ENCODE results near the gene HCRTR1.
A peak's percentile ranks its signal among the peaks of the same experiment; 100 is the strongest.

The HCRTR1 gene

GRCh38 chr1:31643976-31644559, 26.6 kb downstream of the HCRTR1 start:
- DNase-seq (ENCODE audit: low read depth, low spot score) = no peak
- H3K4me3 ChIP-seq (ENCODE audit: low read length) = peak overlapping the region; percentile 82

- H3K4me3 ChIP-seq (ENCODE audit: low read length) = peak within 1 kb of the TSS; percentile 82
- DNase-seq (ENCODE audit: low read depth, low spot score) = peak; percentile 95
These were observed 27.2 kb downstream of the HCRTR1 start, which contains the start of gene PEF1 for GRCh38 chr1:31644560-31645273. Gene PEF1, minus strand, starts transcription at chr1:31644876. Its CDS starts 12 bp downstream, at chr1:31644864.

- no peak for DNase-seq (ENCODE audit: low read depth, low spot score)
These were observed 27.7 kb downstream of the HCRTR1 start for GRCh38 chr1:31645274-31645568.

DNA sequence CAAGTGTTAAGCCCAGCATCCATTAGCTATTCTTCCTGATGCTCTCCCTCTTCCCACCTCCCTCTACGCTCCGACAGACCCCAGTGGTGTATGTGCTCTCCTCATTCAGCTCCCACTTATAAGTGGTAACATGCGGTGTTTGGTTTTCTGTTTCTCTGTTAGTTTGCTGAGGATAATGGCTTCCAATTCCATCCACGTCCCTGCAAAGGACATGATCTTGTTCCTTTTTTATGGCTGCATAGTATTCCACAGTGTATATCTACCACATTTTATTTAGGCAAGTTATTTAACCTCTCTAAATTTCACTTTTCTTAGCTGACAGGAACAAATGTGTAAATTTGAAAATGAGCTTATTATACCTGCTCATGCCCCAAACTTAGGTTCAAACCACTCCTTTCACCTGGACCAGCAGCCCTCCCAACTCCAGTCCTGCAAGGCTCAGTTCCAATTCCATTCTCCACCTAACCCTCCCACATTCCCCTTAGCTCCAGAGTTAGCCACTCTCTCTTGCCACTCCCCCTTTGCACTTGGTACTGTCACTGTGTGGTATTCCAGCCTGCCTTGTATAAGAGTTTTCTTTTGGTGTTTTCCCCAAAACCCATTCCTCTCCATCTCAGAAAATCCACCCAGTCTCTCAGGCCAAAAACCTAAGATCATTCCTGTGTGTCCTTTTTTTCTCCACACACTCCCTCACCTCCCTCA, 28.9 kb downstream of the HCRTR1 start:
- no peak for DNase-seq (ENCODE audit: low read depth, low spot score)
- H3K4me3 ChIP-seq (ENCODE audit: low read length) = no peak overlapping the region

More at GRCh38 chr1:31645274-31645568, 27.7 kb downstream of the HCRTR1 start:
- H3K4me3 ChIP-seq (ENCODE audit: low read length) = peak overlapping the region; percentile 82

GRCh38 chr1:31647106-31647505, 29.6 kb downstream of the HCRTR1 start:
- DNase-seq (ENCODE audit: low read depth, low spot score) = no peak
- no peak overlapping the region for H3K4me3 ChIP-seq (ENCODE audit: low read length)

GRCh38 chr1:31648190-31648589, 30.7 kb downstream of the HCRTR1 start:
- DNase-seq (ENCODE audit: low read depth, low spot score) = no peak
- no peak overlapping the region for H3K4me3 ChIP-seq (ENCODE audit: low read length)

DNA sequence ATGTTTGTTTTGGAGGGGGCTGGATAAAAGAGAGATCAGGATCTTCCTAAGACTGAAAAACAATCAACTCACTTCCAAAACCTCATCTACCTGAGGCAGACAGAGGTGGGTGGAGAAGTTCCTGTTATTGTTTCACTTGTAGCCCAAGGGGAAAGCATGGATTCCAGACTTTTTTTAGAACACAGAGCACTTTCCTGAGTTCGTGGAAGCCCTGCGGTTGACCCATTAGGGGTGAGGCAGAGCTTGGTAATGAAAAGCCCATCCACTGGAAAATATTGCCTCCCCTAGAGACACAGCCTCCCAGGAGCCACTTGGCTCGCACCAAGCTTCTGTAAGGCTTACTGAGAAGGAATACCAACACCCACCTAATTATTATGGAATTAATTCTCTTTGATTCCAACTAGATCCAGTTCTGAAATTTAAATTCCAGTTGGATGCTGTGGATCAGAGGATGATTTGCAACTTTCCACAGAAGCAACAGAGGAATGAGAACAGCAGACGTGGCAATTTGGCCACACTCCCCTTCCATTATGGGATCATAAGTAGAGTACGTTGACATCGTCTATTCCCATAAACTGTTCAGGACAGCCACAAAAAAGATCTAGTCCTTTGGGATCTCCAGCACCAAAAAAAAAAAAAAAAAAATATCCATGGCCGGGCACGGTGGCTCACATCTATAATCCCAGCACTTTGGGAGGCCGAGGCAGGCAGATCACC, 31.3 kb downstream of the HCRTR1 start:
- no peak overlapping the region for H3K4me3 ChIP-seq (ENCODE audit: low read length)
- DNase-seq (ENCODE audit: low read depth, low spot score) = no peak

- no peak for DNase-seq (ENCODE audit: low read depth, low spot score)
- H3K4me3 ChIP-seq (ENCODE audit: low read length) = no peak overlapping the region
These were observed 32.9 kb downstream of the HCRTR1 start for GRCh38 chr1:31650161-31651088.

DNA sequence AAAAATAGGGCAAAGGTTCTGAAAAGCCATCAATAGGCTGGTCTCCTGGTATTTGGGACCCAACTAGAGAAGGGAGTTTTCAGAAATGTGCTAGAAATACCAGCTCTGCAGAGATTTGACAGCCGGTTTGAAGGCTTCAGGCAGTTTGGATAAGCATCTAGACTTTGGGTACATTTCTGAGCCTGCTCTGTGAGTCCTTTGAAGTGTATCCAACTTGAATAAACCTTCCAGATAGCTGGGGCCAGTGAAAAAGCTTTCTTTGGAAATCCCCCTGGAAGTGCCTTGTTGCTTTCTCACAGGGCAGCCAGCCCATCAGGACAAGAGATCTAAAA, 33.6 kb downstream of the HCRTR1 start:
- no peak for DNase-seq (ENCODE audit: low read depth, low spot score)

GRCh38 chr1:31651766-31652165, 34.3 kb downstream of the HCRTR1 start:
- no peak for DNase-seq (ENCODE audit: low read depth, low spot score)

More for the DNA sequence above, 33.6 kb downstream of the HCRTR1 start:
- no peak overlapping the region for H3K4me3 ChIP-seq (ENCODE audit: low read length)

GRCh38 chr1:31652891-31653499, 35.5 kb downstream of the HCRTR1 start:
- no peak overlapping the region for H3K4me3 ChIP-seq (ENCODE audit: low read length)
- no peak for DNase-seq (ENCODE audit: low read depth, low spot score)

More at GRCh38 chr1:31651766-31652165, 34.3 kb downstream of the HCRTR1 start:
- no peak overlapping the region for H3K4me3 ChIP-seq (ENCODE audit: low read length)

DNA sequence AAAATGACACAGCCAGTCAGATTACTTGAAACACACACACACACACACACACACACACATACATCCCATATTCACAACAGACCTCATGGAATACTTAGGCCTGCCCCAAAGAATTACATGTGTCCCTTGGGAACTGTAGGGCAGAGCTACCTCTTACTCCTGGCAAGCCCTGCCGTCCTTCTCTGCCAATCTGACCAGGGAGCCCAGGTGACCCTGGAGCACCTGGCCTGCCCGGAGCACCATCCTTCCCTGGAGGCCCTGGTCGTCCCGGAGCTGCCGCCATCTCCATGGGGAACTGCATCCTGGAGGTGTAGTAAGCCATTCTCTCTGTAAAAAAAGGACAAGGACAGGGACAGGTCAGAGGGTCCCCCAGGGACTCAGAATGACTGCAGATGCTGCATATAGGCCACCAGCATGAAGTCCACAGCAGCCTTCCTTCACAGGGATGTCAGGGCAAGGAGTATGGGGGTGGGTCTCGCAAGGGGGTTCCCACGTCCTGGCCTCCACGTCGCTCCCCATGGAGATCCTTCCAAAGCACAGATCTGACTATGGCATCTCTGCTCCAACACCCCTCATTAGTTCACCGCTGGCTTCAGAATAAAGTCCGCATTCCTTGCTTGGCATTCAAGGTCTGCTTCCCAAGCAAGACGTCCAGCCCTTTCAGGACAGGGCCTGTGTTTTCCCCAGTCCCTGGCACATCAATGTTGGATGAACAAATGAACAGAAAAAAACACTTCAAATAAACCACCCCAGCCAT, 36.4 kb downstream of the HCRTR1 start:
- no peak for DNase-seq (ENCODE audit: low read depth, low spot score)
- no peak overlapping the region for H3K4me3 ChIP-seq (ENCODE audit: low read length)

GRCh38 chr1:31654474-31654776, 36.9 kb downstream of the HCRTR1 start:
- no peak overlapping the region for H3K4me3 ChIP-seq (ENCODE audit: low read length)
- DNase-seq (ENCODE audit: low read depth, low spot score) = no peak

GRCh38 chr1:31655104-31655503, 37.6 kb downstream of the HCRTR1 start:
- H3K4me3 ChIP-seq (ENCODE audit: low read length) = no peak overlapping the region
- no peak for DNase-seq (ENCODE audit: low read depth, low spot score)

GRCh38 chr1:31655756-31656155, 38.3 kb downstream of the HCRTR1 start:
- no peak overlapping the region for H3K4me3 ChIP-seq (ENCODE audit: low read length)
- no peak for DNase-seq (ENCODE audit: low read depth, low spot score)

- no peak for DNase-seq (ENCODE audit: low read depth, low spot score)
- H3K4me3 ChIP-seq (ENCODE audit: low read length) = no peak overlapping the region
These were observed 39.7 kb downstream of the HCRTR1 start for GRCh38 chr1:31657020-31657804.

DNA sequence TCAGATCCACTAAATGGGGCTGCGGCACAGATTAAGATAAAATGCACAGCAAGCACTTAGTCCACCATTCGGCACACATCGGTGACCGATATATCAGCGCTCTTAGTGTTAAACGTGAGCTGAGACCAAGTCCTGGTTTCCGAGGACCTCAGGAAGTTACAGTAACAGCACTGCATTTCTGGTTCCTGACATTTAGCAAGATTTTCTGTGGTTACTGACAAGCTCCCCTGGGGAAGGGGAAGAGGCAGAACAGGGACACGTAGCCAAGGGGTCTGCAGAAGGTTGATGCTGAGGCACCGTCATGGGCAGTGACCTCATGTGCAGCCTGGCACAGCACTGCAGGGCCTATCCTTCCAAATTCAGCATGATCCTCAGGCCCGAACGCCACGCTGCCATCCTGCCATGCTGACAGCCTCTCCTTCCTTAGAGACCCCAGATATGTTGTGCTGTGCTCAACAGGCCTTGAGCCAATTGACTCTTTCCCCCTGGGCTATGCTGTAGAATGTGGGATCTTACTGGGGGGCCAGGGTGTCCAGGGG, 40.6 kb downstream of the HCRTR1 start:
- no peak overlapping the region for H3K4me3 ChIP-seq (ENCODE audit: low read length)
- DNase-seq (ENCODE audit: low read depth, low spot score) = no peak
